H9 (cell line): ENCODE results near the gene ZBTB20. TPM values are rescaled to one million over a fixed set of nuclear protein-coding genes. Genes with fewer than 3 reads are reported as not detected.

Source experiments
- DNase-seq: peaks from one replicate; pipeline ENCODE4 v3.0.0-alpha.2; 2017
- H2AFZ ChIP-seq: one replicate; pipeline ENCODE4 v1.6.1; 2013; ENCODE audit warnings: mild to moderate bottlenecking, low read length, control low read depth, moderate library complexity
- H2AK5ac ChIP-seq: 2 replicates; pipeline ENCODE4 v1.6.1; 2013; ENCODE audit warnings: low read length, control low read depth, mixed read lengths; ENCODE audit not compliant: insufficient read length
- H2BK120ac ChIP-seq: one replicate; pipeline ENCODE4 v1.6.1; 2013; ENCODE audit warnings: low read depth, mild to moderate bottlenecking, low read length, control low read depth, inconsistent platforms; ENCODE audit not compliant: poor library complexity, severe bottlenecking
- H2BK12ac ChIP-seq: 2 replicates; pipeline ENCODE4 v1.6.1; 2013; ENCODE audit warnings: low read length, control low read depth, mixed read lengths, low read depth; ENCODE audit not compliant: insufficient read length
- H2BK15ac ChIP-seq: 2 replicates; pipeline ENCODE4 v1.6.1; 2013; ENCODE audit warnings: low read depth, low read length, control low read depth
- H2BK20ac ChIP-seq: one replicate; pipeline ENCODE4 v1.6.1; 2013; ENCODE audit warnings: low read depth, mild to moderate bottlenecking, low read length, control low read depth, inconsistent platforms; ENCODE audit not compliant: poor library complexity, severe bottlenecking
- H2BK5ac ChIP-seq: 2 replicates; pipeline ENCODE4 v1.6.1; 2013; ENCODE audit warnings: low read length, control low read depth, mixed read lengths; ENCODE audit not compliant: insufficient read length
- H3K14ac ChIP-seq: 2 replicates; pipeline ENCODE4 v1.6.1; 2013; ENCODE audit warnings: low read length, control low read depth; ENCODE audit not compliant: insufficient read depth
- H3K18ac ChIP-seq: 2 replicates; pipeline ENCODE4 v1.6.1; 2013; ENCODE audit warnings: low read depth, mild to moderate bottlenecking, mixed read lengths, low read length, control low read depth; ENCODE audit not compliant: insufficient read length
- H3K23ac ChIP-seq: 2 replicates; pipeline ENCODE4 v1.6.1; 2013; ENCODE audit warnings: low read length, control low read depth, mixed read lengths, low read depth; ENCODE audit not compliant: insufficient read length
- H3K23me2 ChIP-seq: 2 replicates; pipeline ENCODE4 v1.6.1; 2013; ENCODE audit warnings: low read depth, mild to moderate bottlenecking, mixed read lengths, low read length, control low read depth; ENCODE audit not compliant: insufficient read length, poor library complexity, severe bottlenecking
- H3K27ac ChIP-seq: 2 replicates; pipeline ENCODE4 v1.5.1; 2013; ENCODE audit warnings: low read length, control low read depth, mixed read lengths, low read depth; ENCODE audit not compliant: insufficient read length
- H3K27me3 ChIP-seq: 2 replicates; pipeline ENCODE4 v1.6.1; 2013; ENCODE audit warnings: low read length, control low read depth, inconsistent platforms; ENCODE audit not compliant: insufficient read depth
- H3K4ac ChIP-seq: 2 replicates; pipeline ENCODE4 v1.6.1; 2013; ENCODE audit warnings: low read depth, mild to moderate bottlenecking, control low read depth, inconsistent platforms, low read length, moderate library complexity
- H3K4me1 ChIP-seq: 2 replicates; pipeline ENCODE4 v1.6.1; 2013; ENCODE audit warnings: low read length, control low read depth, inconsistent platforms; ENCODE audit not compliant: insufficient read depth
- H3K4me2 ChIP-seq: 2 replicates; pipeline ENCODE4 v1.6.1; 2013; ENCODE audit warnings: low read length, control low read depth, mixed read lengths; ENCODE audit not compliant: insufficient read length, insufficient read depth
- H3K56ac ChIP-seq: 2 replicates; pipeline ENCODE4 v1.6.1; 2013; ENCODE audit warnings: low read depth, mild to moderate bottlenecking, mixed read lengths, low read length, control low read depth; ENCODE audit not compliant: insufficient read length
- H3K79me1 ChIP-seq: 2 replicates; pipeline ENCODE4 v1.6.1; 2013; ENCODE audit warnings: low read depth, mild to moderate bottlenecking, moderate library complexity, low read length, control low read depth, inconsistent platforms; ENCODE audit not compliant: insufficient read depth, poor library complexity, severe bottlenecking
- H3K79me2 ChIP-seq: 2 replicates; pipeline ENCODE4 v1.6.1; 2013; ENCODE audit warnings: low read length, control low read depth, inconsistent platforms; ENCODE audit not compliant: insufficient read depth
- H3K9ac ChIP-seq: 2 replicates; pipeline ENCODE4 v1.6.1; 2013; ENCODE audit warnings: low read length, control low read depth, mixed read lengths; ENCODE audit not compliant: insufficient read length; ENCODE audit errors: extremely low read depth
- H3K9me3 ChIP-seq: one replicate; pipeline ENCODE4 v1.6.1; 2013; ENCODE audit warnings: low read depth, low read length, inconsistent platforms; ENCODE audit not compliant: control insufficient read depth
- H3T11ph ChIP-seq: one replicate; pipeline ENCODE4 v1.6.1; 2013; ENCODE audit warnings: mild to moderate bottlenecking, low read length, control low read depth, inconsistent platforms
- H4K20me1 ChIP-seq: one replicate; pipeline ENCODE4 v1.6.1; 2013; ENCODE audit not compliant: control insufficient read depth, insufficient read length, insufficient read depth
- H4K5ac ChIP-seq: 2 replicates; pipeline ENCODE4 v1.6.1; 2013; ENCODE audit warnings: low read depth, mild to moderate bottlenecking, mixed read lengths, low read length, control low read depth; ENCODE audit not compliant: insufficient read length
- H4K8ac ChIP-seq: replicated peaks from 2 replicates; pipeline ENCODE4 v1.6.1; 2013; ENCODE audit warnings: low read length, control low read depth, mixed read lengths, low read depth; ENCODE audit not compliant: insufficient read length
- H4K91ac ChIP-seq: 2 replicates; pipeline ENCODE4 v1.6.1; 2013; ENCODE audit warnings: low read depth, mild to moderate bottlenecking, moderate library complexity, mixed read lengths, low read length, control low read depth; ENCODE audit not compliant: insufficient read length
- H3K27ac Mint-ChIP-seq, 3 experiments: 2 replicates in 2 of 3; 3 replicates in 1 of 3; pipeline ENCODE4 v1.8.0; 2020 to 2021; ENCODE audit warnings: mixed read lengths in 3 of 3, mild to moderate bottlenecking in 1 of 3, moderate library complexity in 1 of 3
- H3K27me3 Mint-ChIP-seq: 2 replicates; pipeline ENCODE4 v1.8.0; 2021; ENCODE audit warnings: low read depth, mild to moderate bottlenecking, moderate library complexity, mixed read lengths
- H3K36me3 Mint-ChIP-seq, 3 experiments: 2 replicates in 2 of 3; 3 replicates in 1 of 3; pipeline ENCODE4 v1.8.0; 2020 to 2021; ENCODE audit warnings: low read depth in 3 of 3, mixed read lengths in 3 of 3; ENCODE audit not compliant: insufficient read depth in 1 of 3
- H3K4me1 Mint-ChIP-seq, 2 experiments: 2 replicates each; pipeline ENCODE4 v1.8.0; 2020; ENCODE audit warnings: mixed read lengths in 2 of 2
- H3K4me3 Mint-ChIP-seq, 2 experiments: 2 replicates in 1 of 2; 3 replicates in 1 of 2; pipeline ENCODE4 v1.8.0; 2020 to 2021; ENCODE audit warnings: mild to moderate bottlenecking in 2 of 2, mixed read lengths in 2 of 2, moderate library complexity in 1 of 2
- H3K9me3 Mint-ChIP-seq, 2 experiments: 2 replicates in 1 of 2; 3 replicates in 1 of 2; pipeline ENCODE4 v1.8.0; 2020; ENCODE audit warnings: mild to moderate bottlenecking in 2 of 2, mixed read lengths in 2 of 2, moderate library complexity in 1 of 2
- CTCF ChIP-seq: fragments of 200-600 bp; sonication (generic); conservative IDR thresholded peaks from 3 replicates; pipeline ENCODE4 v1.8.0; 2021; ENCODE audit warnings: antibody characterized with exemption, mild to moderate bottlenecking
- WGBS: extraction: QIAGEN DNeasy Blood & Tissue Kit; methylation state at CpG from one replicate; pipeline ENCODE4 v1.1.7; 2013; ENCODE audit warnings: missing lambda C conversion rate, low lambda C conversion rate, mixed read lengths; ENCODE audit not compliant: insufficient read length; ENCODE audit errors: extremely low coverage; 5-methylcytosine and 5-hydroxymethylcytosine counted together
- total RNA-seq: library from RNA; stranded (reverse); gene quantifications from 2 replicates; pipeline ENCODE4 v1.2.1, GENCODE V29; 2021

ZBTB20 gene
- total RNA-seq, 1 experiment from 2014 or later, result 0.70 TPM

GRCh38 chr3:115111632-115112031 lies 35.5 kb downstream of the ZBTB20 start:
- Mint-ChIP-seq H3K27me3 (no peaks in the 10 kb centered on the region), H3K27ac (no peak overlapping the region), H3K4me1 (no peaks in the 10 kb centered on the region), H3K9me3 (peaks cover 0 to 2% of the 10 kb centered on the region in 2 experiments; a peak in 1 of 5 replicates), H3K4me3 (no peak overlapping the region), H3K36me3 (peaks cover 0 to 4% (median 0%) of the 10 kb centered on the region in 3 experiments; a peak in 1 of 7 replicates)
- Histone ChIP-seq H2BK5ac (no peak overlapping the region), H2AK5ac (no peak overlapping the region), H3K4me2 (no peak overlapping the region), H3K79me2 (no peaks in the 10 kb centered on the region), H2BK12ac (no peak overlapping the region), H3K23me2 (no peaks in the 10 kb centered on the region), H2AFZ (no peak overlapping the region), H3K27me3 (no peaks in the 10 kb centered on the region), H2BK20ac (no peak overlapping the region), H3K18ac (no peak overlapping the region), H3K27ac (no peak overlapping the region), H4K8ac (no peak overlapping the region), H2BK15ac (no peak overlapping the region), H3K56ac (no peak overlapping the region), H4K91ac (no peak overlapping the region), H3K79me1 (no peaks in the 10 kb centered on the region), H2BK120ac (no peak overlapping the region), H3K23ac (no peak overlapping the region), H3K9me3 (no peaks in the 10 kb centered on the region), H4K20me1 (no peaks in the 10 kb centered on the region), H3K4ac (no peak overlapping the region), H4K5ac (no peak overlapping the region), H3K9ac (no peak overlapping the region), H3K14ac (no peak overlapping the region), H3T11ph (no peak overlapping the region), H3K4me1 (no peaks in the 10 kb centered on the region; the same call in 1 of the 2 replicates)
- WGBS, result no CpG with 5 or more reads among the region's 1 CpG
- no peak for DNase-seq
- no peak for TF ChIP-seq CTCF
